Measurements from ENCODE around the gene APBA2. TPM values are rescaled to one million over a fixed set of nuclear protein-coding genes. Genes with fewer than 3 reads are reported as not detected.

APBA2 gene
- total RNA-seq, 1 donor from 2014 or later, result 0.38 TPM

- DNase-seq, result no peak
- intact Hi-C loops (cut with micrococcal nuclease), result no loop called here
- Histone ChIP-seq H3K4me1 (no peaks in the 10 kb centered on the region), H3K4me3 (no peak overlapping the region), H3K27ac (replicated peaks) (no peak overlapping the region), H3K36me3 (no peaks in the 10 kb centered on the region), H3K9me3 (replicated peaks) (peaks cover 20% of the 10 kb centered on the region), H3K27me3 (ENCODE audit: low read depth) (peaks cover 17% of the 10 kb centered on the region)
- TF ChIP-seq CTCF (IDR thresholded peaks at IDR 0.05; ENCODE audit: borderline replicate concordance), result no peak
Observed at GRCh38 chr15:29056839-29057450, 171.2 kb downstream of the APBA2 start.

- H3K4me3 ChIP-seq, result no peak overlapping the region
- H3K27ac ChIP-seq (replicated peaks), result no peak overlapping the region
- no peak for TF ChIP-seq CTCF (IDR thresholded peaks at IDR 0.05; ENCODE audit: borderline replicate concordance)
- H3K36me3 ChIP-seq, result no peaks in the 10 kb centered on the region
- peaks cover 17% of the 10 kb centered on the region for H3K9me3 ChIP-seq (replicated peaks)
- no peaks in the 10 kb centered on the region for H3K4me1 ChIP-seq
- DNase-seq, result no peak
- intact Hi-C loops (cut with micrococcal nuclease), result no loop called here
- H3K27me3 ChIP-seq (ENCODE audit: low read depth), result peaks cover 24% of the 10 kb centered on the region
Observed at GRCh38 chr15:29057856-29058255, 172.1 kb downstream of the APBA2 start.

GRCh38 chr15:29058903-29059539 is 173.2 kb downstream of the APBA2 start:
- intact Hi-C loops (cut with micrococcal nuclease), result no loop called here
- peaks cover 25% of the 10 kb centered on the region for H3K27me3 ChIP-seq (ENCODE audit: low read depth)
- H3K4me3 ChIP-seq, result no peak overlapping the region
- H3K36me3 ChIP-seq, result no peaks in the 10 kb centered on the region
- no peaks in the 10 kb centered on the region for H3K4me1 ChIP-seq
- TF ChIP-seq CTCF (IDR thresholded peaks at IDR 0.05; ENCODE audit: borderline replicate concordance), result no peak
- no peak overlapping the region for H3K27ac ChIP-seq (replicated peaks)
- no peak for DNase-seq
- peaks cover 15% of the 10 kb centered on the region for H3K9me3 ChIP-seq (replicated peaks)

- Histone ChIP-seq H3K9me3 (replicated peaks) (peaks cover 15% of the 10 kb centered on the region), H3K4me1 (no peaks in the 10 kb centered on the region), H3K36me3 (no peaks in the 10 kb centered on the region), H3K4me3 (no peak overlapping the region), H3K27me3 (ENCODE audit: low read depth) (peaks cover 24% of the 10 kb centered on the region), H3K27ac (replicated peaks) (no peak overlapping the region)
- no peak for TF ChIP-seq CTCF (IDR thresholded peaks at IDR 0.05; ENCODE audit: borderline replicate concordance)
- intact Hi-C loops (cut with micrococcal nuclease), result no loop called here
- DNase-seq, result no peak
Observed at GRCh38 chr15:29059871-29060640, 174.3 kb downstream of the APBA2 start.

- DNase-seq, result no peak
- Histone ChIP-seq H3K27me3 (ENCODE audit: low read depth) (peaks cover 24% of the 10 kb centered on the region), H3K36me3 (no peaks in the 10 kb centered on the region), H3K9me3 (replicated peaks) (peaks cover 15% of the 10 kb centered on the region), H3K4me1 (no peaks in the 10 kb centered on the region), H3K4me3 (no peak overlapping the region), H3K27ac (replicated peaks) (no peak overlapping the region)
- intact Hi-C loops (cut with micrococcal nuclease), result no loop called here
- TF ChIP-seq CTCF (IDR thresholded peaks at IDR 0.05; ENCODE audit: borderline replicate concordance), result no peak
Observed at GRCh38 chr15:29061746-29062145, 176.0 kb downstream of the APBA2 start.

All from left ventricle myocardium inferior (tissue), 1 donor.